HCT116 (cell line): ENCODE data around the gene PCDHA9. TPM values are rescaled to one million over a fixed set of nuclear protein-coding genes. Genes with fewer than 3 reads are reported as not detected.

Experiments
- ATAC-seq: fragments of 200-7000 bp; cut with Tn5 transposase; 2 replicates; pipeline ENCODE4 v1.9.1; 2020; ENCODE audit warnings: mild to moderate bottlenecking, moderate library complexity
- BruUV-seq: library from RNA; stranded (reverse); fragments of 400-500 nt; replicated peaks from 2 replicates; lab custom pipeline; 2021; lab: Mats Ljungman, UMichigan
- CTCF ChIA-PET: fragments of 300-600 bp; sonication (Branson Sonifier 250); formaldehyde crosslinking; loops from one replicate; lab custom pipeline; 2021; ENCODE audit warnings: antibody characterized with exemption; lab: Charles Lee
- POLR2A ChIA-PET: fragments of 300-600, 350-600 bp; sonication (Branson Sonifier 250); formaldehyde crosslinking; loops from one replicate; lab custom pipeline; 2021; ENCODE audit warnings: antibody characterized with exemption; lab: Charles Lee
- RAD21 ChIA-PET, 2 experiments: fragments of 300-600 bp; sonication (Branson Sonifier 250); formaldehyde crosslinking; loops; one replicate each; lab custom pipeline; 2023; ENCODE audit warnings: low total read pairs in 2 of 2; ENCODE audit not compliant: uncharacterized antibody in 2 of 2, unreplicated experiment in 2 of 2, low non-redundant PET in 1 of 2; lab: Charles Lee
- DNase-seq: peaks from one replicate; pipeline ENCODE4 v3.0.0-alpha.2; 2010; ENCODE audit warnings: low read depth, low spot score
- H2AFZ ChIP-seq: fragments of 200-600 bp; shearing (Covaris generic), sonication (generic); 2 replicates; pipeline ENCODE4 v1.6.1; 2017; ENCODE audit warnings: low read depth, mixed run types, mixed read lengths, antibody characterized with exemption, low read length; ENCODE audit not compliant: poor library complexity, severe bottlenecking
- H3K27ac ChIP-seq: 2 replicates; pipeline ENCODE4 v1.5.1; 2012; ENCODE audit warnings: low read depth, low read length
- H3K27me3 ChIP-seq: fragments of 200-600 bp; sonication (generic); 2 replicates; pipeline ENCODE4 v1.6.1; 2016; ENCODE audit warnings: mixed run types, low read length, mixed read lengths; ENCODE audit not compliant: insufficient read depth
- H3K36me3 ChIP-seq, 2 experiments: fragments of 200-500 bp in 1 of 2; fragments of 200-600 bp in 1 of 2; sonication (Bioruptor generic) in 1 of 2; sonication (generic) in 1 of 2; 2 replicates each; pipeline versions ENCODE4 v1.5.1 to v1.6.1; 2014 to 2016; ENCODE audit warnings: low read length in 2 of 2, inconsistent platforms in 1 of 2, mixed read lengths in 1 of 2, mixed run types in 1 of 2; ENCODE audit not compliant: insufficient read depth in 2 of 2, control insufficient read depth in 1 of 2
- H3K4me1 ChIP-seq, 2 experiments: fragments of 200-600 bp in 1 of 2; sonication (generic) in 1 of 2; 2 replicates each; pipeline versions ENCODE4 v1.5.1 to v1.6.1; 2012 to 2017; ENCODE audit warnings: low read length in 2 of 2, inconsistent platforms in 1 of 2, mild to moderate bottlenecking in 1 of 2, mixed read lengths in 1 of 2, mixed run types in 1 of 2, moderate library complexity in 1 of 2; ENCODE audit not compliant: insufficient read depth in 2 of 2, control insufficient read depth in 1 of 2
- H3K4me2 ChIP-seq: fragments of 200-600 bp; sonication (generic); 2 replicates; pipeline ENCODE4 v1.6.1; 2017; ENCODE audit warnings: mixed run types, low read length, mixed read lengths
- H3K4me3 ChIP-seq, 2 experiments: fragments of 200-600 bp in 1 of 2; sonication (generic) in 1 of 2; replicated peaks in 1 of 2; 2 replicates each; pipeline ENCODE4 v1.5.1; 2011 to 2016; ENCODE audit warnings: low read length in 2 of 2, control low read depth in 1 of 2, low read depth in 1 of 2, mild to moderate bottlenecking in 1 of 2, mixed read lengths in 1 of 2, mixed run types in 1 of 2
- H3K79me2 ChIP-seq: fragments of 200-600 bp; sonication (generic); 2 replicates; pipeline ENCODE4 v1.6.1; 2017; ENCODE audit warnings: mild to moderate bottlenecking, mixed run types, low read length, moderate library complexity, mixed read lengths; ENCODE audit not compliant: insufficient read depth
- H3K9ac ChIP-seq: fragments of 200-600 bp; sonication (generic); 2 replicates; pipeline ENCODE4 v1.6.1; 2016; ENCODE audit warnings: low read length, mixed read lengths
- H3K9me2 ChIP-seq: fragments of 200-600 bp; sonication (generic), shearing (Covaris generic); 2 replicates; pipeline ENCODE4 v1.6.1; 2017; ENCODE audit warnings: mixed run types, mild to moderate bottlenecking, moderate library complexity; ENCODE audit not compliant: insufficient read depth
- H3K9me3 ChIP-seq, 2 experiments: fragments of 200-500 bp in 1 of 2; fragments of 200-600 bp in 1 of 2; sonication (Bioruptor generic) in 1 of 2; sonication (generic) in 1 of 2; 2 replicates each; pipeline ENCODE4 v1.6.1; 2014 to 2017; ENCODE audit warnings: low read length in 2 of 2, mixed read lengths in 2 of 2, inconsistent platforms in 1 of 2, low read depth in 1 of 2, mild to moderate bottlenecking in 1 of 2, mixed run types in 1 of 2, moderate library complexity in 1 of 2; ENCODE audit not compliant: control insufficient read depth in 1 of 2, insufficient read depth in 1 of 2
- H4K20me1 ChIP-seq: fragments of 200-600 bp; sonication (generic), shearing (Covaris generic); 2 replicates; pipeline ENCODE4 v1.6.1; 2017; ENCODE audit warnings: mixed run types, mild to moderate bottlenecking, moderate library complexity; ENCODE audit not compliant: insufficient read depth
- ATF3 ChIP-seq: IDR thresholded peaks from 2 replicates; pipeline ENCODE4 v1.6.1; 2012
- CTCF ChIP-seq, 3 experiments: fragments of 200-600 bp in 1 of 3; sonication (generic) in 1 of 3; IDR thresholded peaks in 2 of 3; conservative IDR thresholded peaks in 1 of 3; 2 replicates each; pipeline ENCODE4 v1.5.1; 2012 to 2017; ENCODE audit warnings: low read depth in 2 of 3, low read length in 2 of 3, antibody characterized with exemption in 1 of 3, borderline replicate concordance in 1 of 3, control low read depth in 1 of 3, mild to moderate bottlenecking in 1 of 3, mixed read lengths in 1 of 3, mixed run types in 1 of 3, moderate library complexity in 1 of 3; ENCODE audit not compliant: insufficient read depth in 1 of 3
- RAD21 ChIP-seq: IDR thresholded peaks from 2 replicates; pipeline ENCODE4 v1.6.1; 2012; ENCODE audit warnings: low read depth, mild to moderate bottlenecking
- intact Hi-C: fragments of 100-400 bp; cut with micrococcal nuclease; formaldehyde crosslinking; loops from 2 replicates; pipeline ENCODE4 v1.10.0; 2022
- total RNA-seq: library from RNA; stranded (reverse); gene quantifications from one replicate; pipeline ENCODE4 v1.2.1, GENCODE V29; 2021; ENCODE audit not compliant: unreplicated experiment

The PCDHA9 gene
- total RNA-seq, 1 experiment from 2014 or later = not detected

DNA sequence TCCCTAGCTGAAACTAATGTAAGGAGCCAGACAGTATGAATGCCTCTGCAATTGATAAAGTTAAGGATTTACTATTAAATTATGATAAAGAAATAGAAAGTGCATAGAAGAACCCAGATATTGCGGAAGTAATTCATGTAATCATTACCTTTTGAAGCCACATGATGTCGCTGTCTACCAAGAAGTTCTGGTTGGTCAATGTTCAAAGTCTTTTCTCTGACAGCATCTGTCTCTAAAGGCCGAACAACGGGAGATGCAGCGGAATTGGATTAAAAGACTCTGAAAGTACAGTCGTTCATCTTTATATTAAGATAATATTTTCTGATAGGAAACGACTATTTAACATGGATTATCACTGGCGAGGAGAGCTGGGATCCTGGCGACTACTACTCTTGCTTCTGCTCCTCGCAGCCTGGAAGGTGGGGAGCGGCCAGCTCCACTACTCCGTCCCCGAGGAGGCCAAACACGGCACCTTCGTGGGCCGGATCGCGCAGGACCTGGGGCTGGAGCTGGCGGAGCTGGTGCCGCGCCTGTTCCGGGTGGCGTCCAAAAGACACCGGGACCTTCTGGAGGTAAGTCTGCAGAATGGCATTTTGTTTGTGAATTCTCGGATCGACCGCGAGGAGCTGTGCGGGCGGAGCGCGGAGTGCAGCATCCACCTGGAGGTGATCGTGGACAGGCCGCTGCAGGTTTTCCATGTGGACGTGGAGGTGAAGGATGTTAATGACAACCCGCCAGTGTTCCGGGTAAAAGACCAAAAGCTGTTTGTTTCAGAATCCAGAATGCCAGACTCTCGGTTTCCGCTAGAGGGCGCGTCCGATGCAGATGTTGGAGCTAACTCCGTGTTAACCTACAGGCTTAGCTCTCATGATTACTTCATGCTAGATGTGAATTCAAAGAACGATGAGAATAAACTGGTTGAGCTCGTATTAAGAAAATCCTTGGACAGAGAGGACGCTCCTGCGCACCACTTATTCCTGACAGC lies 6.9 kb upstream of the PCDHA9 start, which contains the start of gene PCDHA8:
Gene PCDHA8 (plus strand): TSS at position 210 of the 985 bp plus-strand sequence. CDS start 135 bp downstream, at position 345.
- Histone ChIP-seq H4K20me1 (no peaks in the 10 kb centered on the region), H3K79me2 (no peaks in the 10 kb centered on the region), H3K9me2 (no peaks in the 10 kb centered on the region), H2AFZ (no peak within 1 kb of the TSS), H3K4me2 (no peak within 1 kb of the TSS), H3K36me3 (no peaks in the 10 kb centered on the region), H3K9me3 (no peaks in the 10 kb centered on the region; a peak in 1 of 4 replicates), H3K27me3 (no peaks in the 10 kb centered on the region), H3K27ac (no peak within 1 kb of the TSS), H3K9ac (no peak within 1 kb of the TSS), H3K4me3 (no peak within 1 kb of the TSS), H3K4me1 (no peaks in the 10 kb centered on the region)
- ChIA-PET RAD21 (no interaction called here), CTCF (interaction anchor here (1.2 to 1.9 kb wide), 2 partner anchors 194 to 200 kb away, joined by 4 to 7 read pairs; no protein-coding TSS in a partner anchor), POLR2A (no interaction called here)
- intact Hi-C loops = loop anchor here (1.0 kb wide), 1 partner anchor 200 kb away; no protein-coding TSS in a partner anchor
- no TSS peak for BruUV-seq
- DNase-seq (peak; percentile 13), ATAC-seq (no peak)
- TF ChIP-seq ATF3 (no peak), CTCF (IDR thresholded peaks at IDR 0.05 in 2 of 3, conservative IDR thresholded peaks at IDR 0.05 in 1 of 3; ENCODE audit: borderline replicate concordance in 1 of 3, insufficient read depth in 1 of 3, low read depth in 2 of 3, low read length in 2 of 3) (peak; percentile 24 to 58 (median 39); a peak in 3 of 6 replicates), RAD21 (peak; percentile 64)
